Neuron (in vitro differentiated cells): ENCODE measurements around the gene RIPK4.

Source experiments
- H2AFZ ChIP-seq: one replicate; pipeline ENCODE4 v1.6.1; 2013; ENCODE audit warnings: low read depth, mild to moderate bottlenecking, inconsistent platforms, low read length, moderate library complexity
- H3K27me3 ChIP-seq: one replicate; pipeline ENCODE4 v1.6.1; 2013; ENCODE audit warnings: low read length; ENCODE audit not compliant: insufficient read depth
- H3K36me3 ChIP-seq: one replicate; pipeline ENCODE4 v1.6.1; 2013; ENCODE audit warnings: low read length; ENCODE audit not compliant: insufficient read depth
- H3K4me1 ChIP-seq: one replicate; pipeline ENCODE4 v1.6.1; 2013; ENCODE audit warnings: low read length; ENCODE audit not compliant: insufficient read depth
- H3K4me3 ChIP-seq: 2 replicates; pipeline ENCODE4 v1.5.1; 2013; ENCODE audit warnings: mild to moderate bottlenecking, low read length, moderate library complexity
- H3K9me3 ChIP-seq: one replicate; pipeline ENCODE4 v1.6.1; 2013; ENCODE audit warnings: low read length

Gene RIPK4

DNA sequence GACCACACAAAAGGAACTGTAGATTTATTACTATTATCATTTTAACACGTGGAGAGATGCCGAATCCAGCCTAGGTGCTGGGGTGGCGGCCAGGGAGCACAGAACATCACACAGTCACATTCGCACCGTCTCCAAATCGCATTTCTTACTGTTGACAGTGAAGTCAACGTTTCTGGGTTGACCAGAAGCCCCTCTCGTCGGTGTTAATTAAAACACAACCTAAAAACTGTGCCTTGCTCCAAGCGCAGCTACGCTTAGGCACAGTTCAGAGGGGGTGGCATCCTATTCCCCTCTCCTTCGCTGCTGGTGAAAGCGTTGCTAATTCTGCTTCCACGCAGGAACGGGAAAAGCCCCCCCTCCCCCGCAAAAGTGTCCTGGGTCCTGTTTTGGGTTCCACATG is 4.1 kb downstream of the RIPK4 start:
- Histone ChIP-seq H3K36me3 (no peaks in the 10 kb centered on the region), H3K4me1 (peaks cover 28% of the 10 kb centered on the region), H3K4me3 (no peak overlapping the region), H3K9me3 (peaks cover 11% of the 10 kb centered on the region), H3K27me3 (peaks cover 71% of the 10 kb centered on the region), H2AFZ (no peak overlapping the region)

DNA sequence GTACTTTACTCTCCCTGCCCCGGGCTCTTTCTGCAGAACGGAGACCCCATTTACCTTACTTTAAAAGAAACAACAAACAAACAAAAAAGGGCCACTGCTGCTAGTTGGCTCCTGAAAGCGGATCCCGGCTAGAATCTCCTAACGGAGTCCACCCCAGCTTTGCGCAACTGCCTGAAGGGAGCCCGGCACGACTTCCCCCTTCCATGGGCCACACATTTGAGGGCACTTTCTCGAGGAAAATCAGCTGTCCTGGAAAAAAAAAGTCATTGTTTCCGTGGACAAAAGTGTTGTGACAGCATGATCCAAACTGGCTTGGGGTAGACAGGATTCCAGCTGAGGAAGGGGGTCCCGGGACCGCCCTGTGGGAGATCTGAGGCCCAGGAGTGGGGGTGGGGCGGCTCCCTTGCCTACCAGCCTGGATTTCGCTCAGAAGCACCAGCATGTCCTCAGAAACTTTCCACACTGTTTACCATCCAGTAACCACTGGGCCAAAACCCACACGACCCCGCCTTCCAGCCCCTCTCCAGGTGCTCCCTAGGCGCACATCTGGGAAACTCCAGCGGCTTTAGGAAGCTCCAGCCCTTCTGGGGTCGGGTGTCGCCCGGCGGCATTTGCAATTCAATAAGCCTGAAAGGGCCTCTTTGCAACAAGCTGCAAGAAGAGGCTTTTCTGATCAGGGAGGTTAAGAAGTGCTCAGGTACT is 4.8 kb downstream of the RIPK4 start:
- Histone ChIP-seq H2AFZ (no peak overlapping the region), H3K27me3 (peaks cover 65% of the 10 kb centered on the region)

DNA sequence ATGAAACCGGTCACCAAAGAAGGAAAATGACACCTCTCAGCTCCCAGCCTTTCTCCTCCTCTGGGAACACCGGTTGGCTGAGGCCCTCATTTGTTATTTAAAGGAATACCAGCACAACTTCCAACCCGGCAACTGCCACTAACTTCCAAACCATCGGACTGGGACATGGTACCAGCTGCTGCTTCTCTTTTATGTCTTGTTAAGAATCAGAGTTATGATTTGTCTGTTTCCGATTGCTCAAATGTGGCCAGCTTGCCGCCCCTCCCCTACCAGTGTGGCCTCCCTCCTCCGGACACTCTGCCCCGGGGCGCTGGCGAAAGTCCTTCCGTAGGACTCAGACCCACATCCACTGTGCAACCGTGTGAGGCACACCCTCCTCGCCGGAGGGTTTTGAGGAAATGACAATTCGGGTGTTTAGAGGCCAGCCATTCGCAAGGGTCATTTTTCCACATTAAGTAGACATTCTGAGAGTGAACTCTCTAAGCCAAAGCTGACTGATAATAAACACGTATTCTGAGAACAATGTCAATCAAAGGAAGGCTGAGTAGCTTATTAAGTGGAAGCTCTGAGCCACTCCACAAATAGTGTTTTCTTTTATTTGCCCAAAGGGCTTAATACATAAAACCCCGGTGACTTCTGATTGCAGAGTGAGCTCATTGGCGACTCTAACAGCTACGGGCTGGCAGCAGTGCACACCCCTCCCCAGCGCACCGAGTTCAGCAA is 5.5 kb downstream of the RIPK4 start:
- H3K36me3 ChIP-seq: no peaks in the 10 kb centered on the region
- peaks cover 58% of the 10 kb centered on the region for H3K27me3 ChIP-seq
- H3K4me3 ChIP-seq: peak overlapping the region; percentile 36
- peaks cover 28% of the 10 kb centered on the region for H3K4me1 ChIP-seq
- peaks cover 11% of the 10 kb centered on the region for H3K9me3 ChIP-seq
- H2AFZ ChIP-seq: no peak overlapping the region

More for the DNA sequence above, 4.8 kb downstream of the RIPK4 start:
- Histone ChIP-seq H3K4me3 (peak overlapping the region; percentile 36), H3K4me1 (peaks cover 28% of the 10 kb centered on the region), H3K9me3 (peaks cover 11% of the 10 kb centered on the region), H3K36me3 (no peaks in the 10 kb centered on the region)

DNA sequence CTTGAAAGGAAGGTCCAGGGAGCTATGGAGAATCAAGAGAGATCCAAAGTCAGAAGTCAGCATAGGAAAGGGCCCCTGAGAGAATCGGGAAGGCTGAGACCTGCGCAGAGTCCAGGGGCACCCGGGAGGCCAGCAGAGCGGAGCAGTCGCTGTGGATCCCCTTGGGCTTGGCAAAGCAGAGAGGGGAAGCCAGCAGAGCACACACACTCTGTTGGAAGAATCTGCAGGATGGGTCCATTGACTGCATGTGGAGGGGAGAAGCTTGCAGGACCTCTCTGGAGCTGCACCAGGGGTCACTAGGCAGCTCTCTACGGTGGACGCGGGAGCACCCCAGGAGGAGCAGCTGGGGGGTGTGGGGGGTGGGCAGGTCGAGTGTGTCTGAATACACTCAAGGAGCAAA is 6.4 kb downstream of the RIPK4 start:
- H3K27me3 ChIP-seq: peaks cover 51% of the 10 kb centered on the region
- no peaks in the 10 kb centered on the region for H3K36me3 ChIP-seq
- H3K4me1 ChIP-seq: peaks cover 28% of the 10 kb centered on the region
- H2AFZ ChIP-seq: no peak overlapping the region
- H3K4me3 ChIP-seq: no peak overlapping the region
- peaks cover 7% of the 10 kb centered on the region for H3K9me3 ChIP-seq

DNA sequence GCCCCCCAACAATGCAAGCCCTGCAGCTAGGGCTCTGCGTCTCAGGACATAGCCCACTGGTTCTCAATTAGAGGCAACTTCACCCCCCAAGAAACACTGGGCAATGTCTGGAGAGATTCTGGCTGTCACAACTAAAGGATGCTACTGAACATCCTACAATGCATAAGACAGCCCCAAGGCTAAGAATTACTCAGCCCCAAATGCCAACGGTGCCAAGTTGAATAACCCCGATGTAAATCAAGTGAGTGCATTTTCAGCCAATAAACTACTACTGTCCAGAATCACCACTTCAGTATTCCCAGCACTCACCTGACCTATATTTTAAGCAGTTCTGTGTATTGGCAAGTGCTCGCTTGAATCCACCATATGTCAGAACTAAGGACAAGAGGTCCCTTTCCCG is 6.9 kb downstream of the RIPK4 start:
- H3K4me1 ChIP-seq: peaks cover 30% of the 10 kb centered on the region
- H3K9me3 ChIP-seq: peaks cover 3% of the 10 kb centered on the region
- peaks cover 47% of the 10 kb centered on the region for H3K27me3 ChIP-seq
- no peak overlapping the region for H2AFZ ChIP-seq
- H3K36me3 ChIP-seq: no peaks in the 10 kb centered on the region
- H3K4me3 ChIP-seq: no peak overlapping the region

DNA sequence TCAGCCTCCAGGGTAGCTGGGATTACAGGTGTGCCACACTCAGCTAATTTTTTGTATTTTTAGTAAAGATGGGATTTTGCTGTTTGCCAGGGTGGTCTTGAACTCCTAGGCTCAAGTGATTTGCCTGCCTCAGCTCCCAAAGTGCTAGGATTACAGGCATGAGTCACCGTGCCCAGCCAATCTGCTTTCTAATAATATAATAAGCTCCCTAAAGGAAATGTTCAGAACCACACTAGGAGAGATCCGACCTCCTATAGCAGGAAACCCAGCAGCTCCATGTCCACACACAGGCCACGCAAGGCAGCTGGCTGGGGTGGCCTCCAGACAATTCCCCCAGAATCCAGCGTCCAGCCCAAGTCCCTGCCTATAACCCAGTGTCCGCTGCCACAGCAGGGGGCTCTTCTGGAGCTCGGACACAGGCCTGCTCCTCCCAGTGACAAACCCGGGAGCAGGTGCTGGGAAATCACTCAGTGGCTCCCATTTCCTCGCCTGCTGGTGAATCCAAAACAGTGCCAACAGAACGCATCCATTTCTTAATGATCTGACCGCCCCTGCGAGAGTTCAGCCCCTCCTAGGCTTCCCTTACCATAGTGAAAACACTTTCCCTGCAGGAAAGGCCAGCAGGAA is 7.5 kb downstream of the RIPK4 start:
- Histone ChIP-seq H3K4me3 (no peak overlapping the region), H3K27me3 (peaks cover 41% of the 10 kb centered on the region), H2AFZ (no peak overlapping the region)

DNA sequence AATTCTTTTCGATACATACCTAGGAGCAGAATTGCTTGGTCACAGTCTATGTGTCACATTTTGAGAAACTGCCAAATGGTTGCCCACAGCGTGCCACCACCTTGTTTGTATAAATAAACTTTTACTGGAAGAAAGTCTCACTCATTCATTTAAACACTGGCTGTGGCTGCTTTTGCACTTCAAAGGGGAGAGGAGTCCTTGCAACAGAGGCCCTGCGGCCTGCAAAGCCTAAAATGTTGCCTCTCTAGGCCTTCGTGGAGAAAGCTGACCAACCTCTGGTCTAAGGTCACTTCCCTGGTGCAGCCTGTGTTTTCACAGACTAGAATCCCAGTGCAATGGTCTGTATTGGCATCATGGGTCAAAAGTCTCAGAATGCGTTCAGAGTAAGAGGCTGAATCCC is 8.3 kb downstream of the RIPK4 start:
- Histone ChIP-seq H2AFZ (no peak overlapping the region), H3K9me3 (no peaks in the 10 kb centered on the region), H3K36me3 (no peaks in the 10 kb centered on the region), H3K27me3 (peaks cover 34% of the 10 kb centered on the region), H3K4me3 (no peak overlapping the region), H3K4me1 (peaks cover 44% of the 10 kb centered on the region)

More for the DNA sequence above, 7.5 kb downstream of the RIPK4 start:
- Histone ChIP-seq H3K9me3 (no peaks in the 10 kb centered on the region), H3K36me3 (no peaks in the 10 kb centered on the region), H3K4me1 (peaks cover 36% of the 10 kb centered on the region)

DNA sequence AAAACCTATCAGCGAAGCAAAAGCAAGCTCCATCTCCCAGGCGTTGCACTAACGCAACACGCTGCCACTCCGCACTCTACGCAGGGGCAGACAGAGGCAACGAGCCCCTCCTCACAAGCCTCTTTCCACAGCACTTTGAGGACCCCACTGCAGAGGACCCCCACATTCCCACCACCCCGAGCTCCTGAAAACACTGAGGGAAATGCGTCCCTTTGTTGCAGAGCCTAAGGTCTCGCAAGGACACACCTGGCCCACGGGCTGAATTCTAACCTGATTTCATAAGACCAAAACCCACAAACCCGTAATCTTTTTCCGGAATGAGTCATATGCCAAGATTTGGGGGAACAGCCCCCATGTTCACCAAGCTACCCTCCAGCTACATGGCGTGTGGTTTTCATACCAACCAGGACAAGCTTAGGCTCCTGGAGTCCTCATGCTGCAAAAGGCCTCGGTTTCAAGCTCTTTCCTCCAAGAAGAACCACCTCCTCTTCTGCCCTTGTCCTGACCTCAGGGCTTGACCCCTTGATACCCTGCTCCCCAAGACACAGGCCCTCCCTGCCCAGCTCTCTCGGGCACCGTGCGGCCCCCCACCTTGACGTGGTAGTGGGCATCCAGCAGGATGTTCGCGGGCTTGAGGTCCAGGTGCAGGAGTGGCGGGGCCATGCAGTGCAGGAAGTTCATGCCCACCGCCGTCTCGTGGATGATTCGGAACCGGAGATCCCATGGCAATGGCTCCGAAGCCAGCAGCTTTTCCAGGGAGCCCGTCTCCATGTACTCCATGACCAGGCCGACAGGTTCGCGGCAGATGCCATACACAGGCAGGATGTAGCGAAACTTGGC is 10.7 kb downstream of the RIPK4 start:
- peaks cover 44% of the 10 kb centered on the region for H3K4me1 ChIP-seq
- no peak overlapping the region for H2AFZ ChIP-seq
- no peaks in the 10 kb centered on the region for H3K9me3 ChIP-seq
- no peaks in the 10 kb centered on the region for H3K36me3 ChIP-seq
- H3K27me3 ChIP-seq: peaks cover 19% of the 10 kb centered on the region
- H3K4me3 ChIP-seq: no peak overlapping the region

DNA sequence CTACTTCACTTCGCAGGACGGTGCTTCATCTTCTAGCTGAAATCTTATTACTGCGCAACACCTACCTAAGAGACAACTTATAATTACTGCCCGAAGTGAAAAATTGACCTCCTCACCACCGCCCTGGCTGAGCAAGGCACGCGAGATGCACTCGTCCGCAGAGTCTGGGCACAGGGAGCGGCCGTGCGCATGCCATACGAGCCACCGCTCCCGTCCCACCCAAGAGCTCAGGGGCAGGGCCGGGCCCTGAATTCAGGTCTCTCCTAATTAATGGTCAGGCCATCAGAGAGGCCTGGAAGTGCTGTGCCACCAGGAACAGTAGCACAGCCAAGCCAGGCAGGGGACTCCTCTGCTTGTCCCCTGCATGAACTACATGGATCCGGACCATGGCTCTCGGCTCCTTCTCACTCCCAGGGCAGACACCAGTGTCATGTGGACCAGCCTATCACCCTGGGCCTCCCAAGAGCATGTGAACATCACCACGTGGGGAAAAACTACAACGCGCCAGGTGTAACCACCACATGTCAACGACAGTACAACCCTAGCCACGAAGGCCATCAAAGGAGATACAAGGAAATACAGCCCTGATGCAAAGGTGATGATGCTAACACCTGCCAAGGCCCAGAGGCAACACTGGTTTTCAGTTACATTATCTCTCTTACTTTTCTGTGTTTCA is 11.5 kb downstream of the RIPK4 start:
- Histone ChIP-seq H3K4me1 (peaks cover 43% of the 10 kb centered on the region), H2AFZ (no peak overlapping the region), H3K36me3 (no peaks in the 10 kb centered on the region), H3K27me3 (peaks cover 11% of the 10 kb centered on the region), H3K9me3 (no peaks in the 10 kb centered on the region), H3K4me3 (no peak overlapping the region)

DNA sequence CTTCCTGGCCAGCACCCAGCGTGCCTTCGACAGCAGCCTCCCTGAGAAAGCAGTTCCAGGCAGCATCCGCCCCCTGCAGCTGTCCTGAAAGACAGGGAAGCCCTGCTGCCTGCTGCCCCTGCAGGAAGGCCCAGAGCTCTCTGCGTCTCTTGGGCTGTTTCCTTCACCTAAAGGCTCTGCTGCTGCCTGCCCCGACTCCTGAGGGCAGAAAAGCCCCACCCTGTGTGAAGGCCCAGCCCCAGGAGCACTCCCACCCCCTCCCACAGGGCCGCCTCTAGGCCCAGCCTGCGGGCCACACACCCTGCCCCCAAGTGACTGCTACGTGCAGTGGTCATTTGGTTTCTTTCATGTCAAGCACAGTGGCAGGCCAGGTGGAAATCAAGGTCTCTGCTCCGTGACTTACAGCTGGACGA is 12.4 kb downstream of the RIPK4 start:
- Histone ChIP-seq H3K27me3 (peaks cover 3% of the 10 kb centered on the region), H3K4me1 (peaks cover 51% of the 10 kb centered on the region), H3K4me3 (no peak overlapping the region), H3K36me3 (no peaks in the 10 kb centered on the region), H2AFZ (no peak overlapping the region), H3K9me3 (no peaks in the 10 kb centered on the region)

DNA sequence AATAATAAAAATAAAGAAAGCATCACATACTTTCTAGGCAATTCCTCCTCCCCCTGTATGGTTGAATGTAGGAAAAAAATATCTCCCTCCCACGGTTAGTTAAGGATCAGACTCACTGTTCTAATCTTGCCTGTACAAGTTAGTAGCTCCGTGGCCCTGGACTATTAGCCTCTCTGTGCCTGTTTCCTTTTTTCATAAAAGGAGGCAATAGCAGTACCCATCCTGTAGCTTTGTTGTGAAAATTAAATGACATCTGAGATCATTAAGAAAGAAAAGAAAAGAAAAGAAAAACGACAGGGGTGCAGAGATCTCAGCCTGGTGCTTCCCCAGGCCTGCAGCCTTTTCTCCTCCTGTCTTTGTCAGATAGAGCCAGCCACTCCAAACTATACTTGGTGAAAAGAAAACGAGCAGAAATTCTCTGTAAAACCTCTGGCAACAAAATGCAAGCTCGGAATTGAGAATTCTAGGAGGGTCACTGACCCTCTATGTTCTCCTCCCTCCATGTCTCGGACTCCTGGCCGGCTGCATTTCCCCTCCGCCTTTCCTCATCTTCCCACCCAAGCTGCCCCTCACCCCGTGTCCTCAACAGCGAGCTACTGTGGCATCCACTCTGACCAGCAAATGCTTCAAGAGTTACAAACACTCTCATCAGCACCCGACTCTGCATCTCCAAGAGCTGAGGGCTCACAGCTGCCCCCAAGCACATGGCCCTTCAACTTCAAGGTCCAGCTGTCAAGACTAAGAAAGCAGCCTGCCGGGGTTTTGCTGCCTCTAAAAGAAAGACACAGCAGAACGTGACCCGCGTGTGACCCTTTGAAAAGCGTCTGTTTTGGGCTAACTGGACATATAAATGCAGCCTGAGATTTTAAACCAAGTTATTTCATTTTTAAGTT is 13.6 kb downstream of the RIPK4 start:
- H3K4me1 ChIP-seq: peaks cover 54% of the 10 kb centered on the region
- no peak overlapping the region for H3K4me3 ChIP-seq
- H3K9me3 ChIP-seq: no peaks in the 10 kb centered on the region
- no peaks in the 10 kb centered on the region for H3K36me3 ChIP-seq
- no peak overlapping the region for H2AFZ ChIP-seq
- H3K27me3 ChIP-seq: peaks cover 3% of the 10 kb centered on the region
